Motor neuron (in vitro differentiated cells): ENCODE results near the gene OPCML. TPM values are rescaled to one million over a fixed set of nuclear protein-coding genes. Genes with fewer than 3 reads are reported as not detected.

ENCODE experiments used
- ATAC-seq, 8 experiments: fragments of 200-7000 bp; cut with Tn5 transposase; replicated peaks in 6 of 8; 2 replicates each; pipeline ENCODE4 v1.8.0; 2021; ENCODE audit warnings: mild to moderate bottlenecking in 8 of 8, moderate library complexity in 8 of 8
- H3K27ac ChIP-seq, 2 donors: fragments of 250-450 bp; sonication (Bioruptor Pico); 2 replicates each; pipeline ENCODE4 v1.9.0; 2021; ENCODE audit warnings: antibody characterized with exemption in 2 of 2, mild to moderate bottlenecking in 2 of 2, moderate library complexity in 1 of 2
- H3K4me1 ChIP-seq, 2 donors: fragments of 250-450 bp; sonication (Bioruptor Pico); replicated peaks in 1 of 2; 2 replicates each; pipeline ENCODE4 v1.6.1; 2021; ENCODE audit warnings: antibody characterized with exemption in 2 of 2, mild to moderate bottlenecking in 2 of 2, moderate library complexity in 1 of 2
- H3K4me3 ChIP-seq, 5 donors: fragments of 250-450 bp; sonication (Bioruptor Pico); 2 replicates each; pipeline ENCODE4 v1.9.0; 2021; ENCODE audit warnings: antibody characterized with exemption in 5 of 5, mild to moderate bottlenecking in 5 of 5, moderate library complexity in 4 of 5
- WGBS, 10 experiments: fragments of 450-650 bp; shearing (Covaris generic); methylation state at CpG; one replicate each; pipeline ENCODE4 v1.0.0; 2022; 5-methylcytosine and 5-hydroxymethylcytosine counted together
- in situ Hi-C, 9 experiments: fragments of 400-800 bp; cut with MboI; loops; one replicate each; pipeline ENCODE4 v1.15.0; 2021; ENCODE audit warnings: low sequenced_read_pairs in 9 of 9, low pct_unique_long_range_greater_than_20kb in 2 of 9; ENCODE audit not compliant: unreplicated experiment in 9 of 9
- total RNA-seq, 8 experiments: library from RNA; unstranded; fragments of 300-600 nt; gene quantifications; 2 replicates each; pipeline versions ENCODE4 v1.2.3 to v1.2.4, GENCODE V29; 2022

OPCML gene
- total RNA-seq, 8 experiments from 2014 or later, result 0.40 to 20.1 (median 7.2) TPM

DNA sequence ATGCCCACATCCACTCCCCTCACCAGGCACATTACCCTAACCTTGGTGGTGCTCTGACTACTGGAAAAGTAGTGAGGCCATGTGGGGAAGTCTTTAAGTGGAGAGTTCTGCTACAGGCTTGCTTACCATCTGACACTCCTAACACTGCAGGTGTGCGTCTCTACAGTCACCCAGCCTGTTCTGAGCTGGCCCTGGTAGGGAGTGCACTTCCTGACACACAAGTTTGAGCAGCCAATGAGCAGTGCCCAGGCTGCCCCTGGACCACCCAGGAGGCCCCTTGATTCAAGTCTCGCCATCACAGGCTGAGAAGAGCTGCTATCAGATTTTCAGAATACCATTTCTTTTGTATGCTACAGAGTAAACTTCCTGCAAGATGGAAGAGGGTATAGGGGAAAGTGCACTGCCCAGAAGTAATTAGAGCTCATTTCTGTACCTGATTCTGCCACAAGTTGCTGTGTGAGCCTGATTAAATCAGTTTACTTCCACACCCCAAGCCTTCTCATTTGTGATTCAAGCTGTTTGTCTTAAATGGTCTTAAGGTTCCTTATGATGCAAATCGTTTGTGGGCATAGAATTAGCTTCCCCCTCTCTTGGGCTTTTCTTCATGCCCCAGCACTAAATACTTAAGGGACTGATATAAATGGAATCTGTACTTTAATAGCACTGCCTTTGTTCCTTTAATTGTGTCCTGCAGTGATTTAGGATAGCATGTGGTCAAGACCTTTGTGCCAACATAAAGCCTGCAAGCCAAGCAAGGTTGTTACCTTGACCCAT lies 22.2 kb downstream of the OPCML start:
- 0 to 8% (median 0%) methylated on average over 1 to 2 of the region's 3 CpGs; no CpG with 5 or more reads in 3 of the 10 experiments for WGBS, 10 experiments
- peak in 3 of 8 experiments; percentile 13 to 19 (median 15) for ATAC-seq
- Histone ChIP-seq H3K4me3 (no peak overlapping the region), H3K4me1 (peaks cover 17 to 28% of the 10 kb centered on the region in 2 donors), H3K27ac (no peak overlapping the region)
- in situ Hi-C loops, result loop anchor here in 1 of 9 experiments (25.0 kb wide), 1 partner anchor 98 kb away; no protein-coding TSS in a partner anchor

DNA sequence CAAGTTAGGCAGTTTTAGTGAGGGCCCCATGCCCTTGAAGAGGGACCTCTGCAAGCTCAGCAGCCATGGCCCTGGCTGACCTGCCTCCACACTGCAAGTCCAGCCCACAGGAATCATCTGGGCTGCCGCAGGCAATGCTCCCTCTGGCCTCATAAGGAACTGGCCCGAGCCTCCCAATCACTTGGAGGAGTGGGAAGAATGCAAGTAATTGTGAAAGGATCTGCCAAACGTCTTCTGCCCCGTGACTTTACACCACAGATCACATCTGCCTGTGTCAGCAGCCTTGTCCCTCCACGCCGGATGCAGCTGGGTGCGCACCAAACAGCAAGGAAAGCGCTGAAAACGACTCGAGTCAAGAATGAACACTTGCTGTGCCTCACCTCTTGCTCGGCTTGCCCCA lies 23.8 kb downstream of the OPCML start:
- peak in 2 of 8 experiments; percentile 35 to 38 for ATAC-seq
- WGBS, 10 experiments, result 7 to 100% (median 92%) methylated on average over 1 to 9 of the region's 11 CpGs; no CpG with 5 or more reads in 2 of the 10 experiments
- in situ Hi-C loops, result loop anchor here in 1 of 9 experiments (25.0 kb wide), 1 partner anchor 96 kb away; no protein-coding TSS in a partner anchor

DNA sequence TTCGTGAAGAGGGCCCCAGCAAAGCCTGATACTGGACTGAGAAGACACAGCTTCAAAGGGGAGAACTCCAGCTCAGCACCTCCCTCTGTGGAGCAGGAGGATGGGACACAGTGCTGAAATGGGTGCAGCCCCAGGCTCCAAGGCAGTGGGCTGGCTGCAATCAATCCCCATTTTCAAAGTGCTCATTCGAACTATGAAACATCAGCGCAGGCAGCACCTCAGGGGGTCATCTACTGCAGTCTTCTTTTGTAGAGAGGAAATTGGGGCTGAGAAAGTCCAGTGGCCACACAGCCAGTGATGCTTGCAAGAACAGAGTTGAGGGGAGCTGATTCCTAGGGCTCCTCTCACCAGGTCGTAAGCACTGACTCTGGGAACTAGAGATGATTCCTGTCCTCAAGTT lies 25.1 kb downstream of the OPCML start:
- 20 to 80% (median 45%) methylated on average over 1 to 3 of the region's 4 CpGs; no CpG with 5 or more reads in 4 of the 10 experiments for WGBS, 10 experiments
- in situ Hi-C loops, result loop anchor here in 1 of 9 experiments (25.0 kb wide), 1 partner anchor 95 kb away; no protein-coding TSS in a partner anchor
- ATAC-seq, result no peak
- Histone ChIP-seq H3K4me1 (peaks cover 38 to 49% of the 10 kb centered on the region in 2 donors), H3K27ac (no peak overlapping the region), H3K4me3 (no peak overlapping the region)

More for the DNA sequence above, 23.8 kb downstream of the OPCML start:
- H3K4me3 ChIP-seq, result no peak overlapping the region
- peaks cover 30 to 38% of the 10 kb centered on the region in 2 donors for H3K4me1 ChIP-seq
- H3K27ac ChIP-seq, result no peak overlapping the region

DNA sequence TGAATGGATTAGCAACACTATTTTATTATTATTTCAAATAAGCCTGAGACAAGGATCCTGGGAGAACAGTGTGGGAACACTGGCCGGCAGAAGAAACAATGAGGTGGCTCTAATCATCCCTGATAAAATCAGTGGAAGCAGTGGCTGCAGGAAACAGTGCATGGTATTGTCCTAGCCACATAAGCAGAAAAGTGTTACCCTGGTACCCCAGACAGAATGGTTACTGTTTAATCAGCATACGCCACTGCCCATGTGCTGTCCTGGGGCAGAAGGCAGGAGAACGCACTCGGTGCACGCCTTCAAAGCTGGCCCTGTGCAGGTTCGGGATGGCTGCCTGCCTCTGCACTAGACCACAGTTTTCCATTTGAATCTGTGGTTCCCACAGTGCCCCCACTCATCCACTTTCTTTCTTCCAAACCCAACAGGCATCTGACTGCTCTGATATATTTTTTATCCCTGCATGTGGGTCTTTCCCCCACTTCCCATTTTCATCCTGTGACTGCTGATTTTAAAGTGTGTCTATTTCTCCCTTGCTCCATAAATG lies 25.7 kb downstream of the OPCML start:
- ATAC-seq, result peak in 4 of 8 experiments; percentile 10 to 44 (median 13)
- peaks cover 44 to 54% of the 10 kb centered on the region in 2 donors for H3K4me1 ChIP-seq
- no peak overlapping the region for H3K27ac ChIP-seq
- 24 to 89% (median 80%) methylated on average over 1 to 5 of the region's 6 CpGs; no CpG with 5 or more reads in 5 of the 10 experiments for WGBS, 10 experiments
- in situ Hi-C loops, result loop anchor here in 1 of 9 experiments (25.0 kb wide), 1 partner anchor 94 kb away; no protein-coding TSS in a partner anchor
- no peak overlapping the region for H3K4me3 ChIP-seq

DNA sequence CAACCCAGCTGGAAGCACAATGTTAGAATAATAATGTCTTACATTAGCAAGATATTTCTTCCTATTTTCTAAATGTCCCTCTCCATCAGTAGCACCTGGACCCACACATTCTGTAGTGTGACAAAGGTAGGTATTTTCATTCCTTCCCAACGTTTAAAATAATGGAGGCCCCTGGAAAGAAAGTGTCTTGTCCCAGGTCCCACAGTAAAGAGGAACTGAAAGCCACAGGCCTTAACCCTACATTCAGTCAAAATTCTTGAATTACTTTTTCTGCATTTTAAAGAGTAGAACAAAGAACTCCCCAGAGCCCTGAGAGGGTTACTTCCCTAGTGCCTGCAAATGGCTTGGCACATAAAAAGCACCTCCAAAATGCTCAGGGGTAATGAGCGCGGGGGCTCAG lies 26.3 kb downstream of the OPCML start:
- 0 to 100% (median 38%) methylated on average over 1 to 3 of the region's 3 CpGs; no CpG with 5 or more reads in 3 of the 10 experiments for WGBS, 10 experiments
- in situ Hi-C loops, result loop anchor here in 1 of 9 experiments (25.0 kb wide), 1 partner anchor 94 kb away; no protein-coding TSS in a partner anchor
- no peak for ATAC-seq

DNA sequence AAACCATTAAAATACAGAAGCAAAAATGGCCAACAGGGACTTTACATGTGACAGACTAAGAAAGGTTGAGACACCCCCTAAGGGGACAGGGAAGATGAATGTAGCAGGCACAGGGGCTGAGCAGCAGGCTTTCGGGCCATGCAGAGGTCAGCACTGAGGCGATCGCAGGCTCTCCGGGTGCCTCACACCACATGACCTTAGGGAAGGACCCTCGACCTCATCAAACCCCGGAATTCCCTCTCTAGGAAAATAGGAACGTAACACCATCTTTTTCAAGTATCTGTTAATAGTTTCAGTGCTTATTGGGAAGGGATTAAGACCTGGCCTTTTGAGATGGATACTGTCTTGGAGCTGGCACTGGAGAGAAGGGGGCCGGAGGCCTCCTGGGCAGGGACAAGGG lies 27.4 kb downstream of the OPCML start:
- in situ Hi-C loops, result loop anchor here in 1 of 9 experiments (25.0 kb wide), 1 partner anchor 93 kb away; no protein-coding TSS in a partner anchor
- H3K4me1 ChIP-seq, result peaks cover 47 to 59% of the 10 kb centered on the region in 2 donors
- H3K27ac ChIP-seq, result no peak overlapping the region
- H3K4me3 ChIP-seq, result no peak overlapping the region
- 0 to 90% (median 49%) methylated on average over 2 to 7 of the region's 8 CpGs; no CpG with 5 or more reads in 3 of the 10 experiments for WGBS, 10 experiments
- ATAC-seq, result no peak

More for the DNA sequence above, 26.3 kb downstream of the OPCML start:
- Histone ChIP-seq H3K4me1 (peaks cover 48 to 60% of the 10 kb centered on the region in 2 donors), H3K4me3 (no peak overlapping the region), H3K27ac (no peak overlapping the region)

DNA sequence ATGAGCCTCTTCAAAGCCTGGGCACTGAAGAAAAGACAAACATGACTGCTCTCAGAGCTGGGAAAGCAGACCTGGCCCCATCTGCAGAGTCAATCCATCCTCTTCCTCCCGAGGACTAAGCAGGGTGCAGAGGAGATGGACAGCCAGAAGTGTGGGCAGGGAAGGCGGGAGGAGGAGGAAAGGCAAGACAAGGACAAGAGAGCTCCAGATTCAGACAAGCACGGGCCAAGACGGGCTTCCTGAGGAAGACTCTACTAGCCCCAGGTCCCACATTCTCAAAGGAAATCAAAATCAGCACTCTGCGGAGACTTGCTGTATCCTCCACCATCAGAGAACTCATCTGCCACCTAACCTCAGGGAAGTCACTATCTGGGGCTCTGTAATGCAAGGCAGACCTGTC lies 28.5 kb downstream of the OPCML start:
- WGBS, 10 experiments, result 30 to 100% (median 84%) methylated on average over 1 to 4 of the region's 5 CpGs; no CpG with 5 or more reads in 4 of the 10 experiments
- Histone ChIP-seq H3K27ac (no peak overlapping the region), H3K4me3 (no peak overlapping the region), H3K4me1 (peaks cover 46 to 61% of the 10 kb centered on the region in 2 donors)
- in situ Hi-C loops, result loop anchor here in 1 of 9 experiments (25.0 kb wide), 1 partner anchor 91 kb away; no protein-coding TSS in a partner anchor
- no peak for ATAC-seq

DNA sequence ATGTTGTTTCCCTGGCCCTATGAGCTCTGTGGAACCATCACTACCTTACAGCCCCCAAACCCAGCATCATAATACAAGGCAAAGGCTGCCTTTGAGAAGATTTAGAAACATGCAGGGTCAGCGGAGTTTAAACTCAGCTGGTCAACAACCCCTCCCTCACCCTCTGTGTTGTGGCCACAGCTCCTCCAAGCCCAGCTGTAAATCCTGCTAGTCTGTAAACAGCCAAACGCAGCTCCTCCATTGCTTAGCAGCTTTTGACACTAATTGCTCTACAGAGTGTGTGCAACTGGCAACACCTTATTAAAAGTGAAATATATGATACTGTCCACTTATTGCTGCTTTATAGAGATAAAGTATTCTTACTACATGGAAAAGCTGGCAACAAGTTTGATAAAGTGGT lies 29.1 kb downstream of the OPCML start:
- peak in 5 of 8 experiments; percentile 69 to 90 (median 73) for ATAC-seq
- H3K4me3 ChIP-seq, result no peak overlapping the region
- H3K4me1 ChIP-seq, result peaks cover 51 to 66% of the 10 kb centered on the region in 2 donors
- 0 to 83% (median 14%) methylated on average over 1 to 2 of the region's 2 CpGs; no CpG with 5 or more reads in 3 of the 10 experiments for WGBS, 10 experiments
- in situ Hi-C loops, result loop anchor here in 1 of 9 experiments (25.0 kb wide), 1 partner anchor 91 kb away; no protein-coding TSS in a partner anchor
- H3K27ac ChIP-seq, result no peak overlapping the region

DNA sequence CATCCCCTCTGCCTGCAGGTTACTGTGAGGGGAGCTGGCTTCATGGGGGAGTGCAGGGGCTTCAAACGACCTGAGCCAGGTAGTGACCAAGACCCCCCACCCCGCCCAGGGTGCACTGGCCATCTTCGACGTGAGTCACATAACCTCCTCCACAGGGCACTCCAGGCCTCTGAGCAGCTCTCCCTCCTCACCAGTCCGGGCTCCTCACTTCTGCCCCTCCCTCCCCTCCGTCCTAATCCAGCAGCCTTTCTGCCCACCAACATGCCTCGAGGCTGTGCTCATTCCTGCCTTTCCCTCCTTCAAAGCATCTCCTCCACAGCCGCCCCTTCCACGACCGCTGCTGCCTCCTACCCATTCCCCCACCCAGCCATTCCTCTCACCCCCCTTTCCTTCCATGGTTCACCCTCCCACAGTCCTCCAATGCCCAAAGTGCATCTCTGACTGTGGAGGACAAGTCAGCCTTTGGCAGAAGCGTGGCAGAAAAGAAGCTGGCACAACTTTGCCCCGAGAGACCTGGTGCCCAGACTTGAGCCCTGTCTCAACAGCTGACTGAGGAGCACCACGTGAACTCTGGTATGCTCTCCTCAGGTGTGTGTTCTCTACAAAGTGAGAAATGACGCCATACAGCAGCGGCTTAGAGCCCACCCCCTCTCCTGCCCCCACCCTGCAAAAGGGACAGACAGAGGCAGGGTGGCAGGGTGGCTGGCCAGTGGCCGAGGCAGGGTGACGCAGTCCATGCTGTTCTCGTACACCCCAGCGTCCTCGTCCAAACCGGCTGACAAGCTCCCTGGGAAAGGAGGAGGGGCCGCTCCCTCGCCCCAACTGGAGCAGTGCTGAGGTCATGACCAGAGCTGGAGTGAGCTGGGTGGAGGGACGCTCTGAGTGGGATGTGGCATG lies 30.4 kb downstream of the OPCML start:
- WGBS, 10 experiments, result 26 to 80% (median 58%) methylated on average over 1 to 9 of the region's 24 CpGs; no CpG with 5 or more reads in 5 of the 10 experiments
- peak in 6 of 8 experiments; percentile 40 to 78 (median 68) for ATAC-seq
- in situ Hi-C loops, result loop anchor here in 1 of 9 experiments (25.0 kb wide), 1 partner anchor 90 kb away; no protein-coding TSS in a partner anchor
- no peak overlapping the region for H3K4me3 ChIP-seq
- no peak overlapping the region for H3K27ac ChIP-seq
- peaks cover 62 to 79% of the 10 kb centered on the region in 2 donors for H3K4me1 ChIP-seq

DNA sequence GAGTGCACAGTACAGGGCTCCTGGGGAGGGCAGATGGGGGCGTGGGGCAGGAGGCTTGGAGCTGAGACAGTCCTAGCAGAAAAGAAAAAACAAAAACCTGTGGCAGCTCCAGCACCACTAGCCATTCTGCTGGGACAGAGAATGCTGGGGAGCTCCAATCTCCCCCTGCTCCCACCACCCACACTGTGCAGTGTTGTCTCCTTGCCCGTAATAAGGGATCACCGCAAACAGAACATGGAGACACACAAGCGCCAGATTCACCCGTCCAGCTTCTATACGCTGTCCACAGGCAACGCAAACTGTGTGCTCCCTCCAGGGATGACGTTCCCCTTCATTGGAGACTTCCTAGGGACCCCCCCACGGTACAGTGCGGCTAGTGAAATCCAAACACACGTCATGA lies 31.4 kb downstream of the OPCML start:
- Histone ChIP-seq H3K4me1 (peaks cover 62 to 71% of the 10 kb centered on the region in 2 donors), H3K4me3 (no peak overlapping the region), H3K27ac (no peak overlapping the region)
- 8 to 100% (median 75%) methylated on average over 1 to 10 of the region's 11 CpGs; no CpG with 5 or more reads in 2 of the 10 experiments for WGBS, 10 experiments
- ATAC-seq, result no peak
- in situ Hi-C loops, result loop anchor here in 1 of 9 experiments (25.0 kb wide), 1 partner anchor 89 kb away; no protein-coding TSS in a partner anchor

DNA sequence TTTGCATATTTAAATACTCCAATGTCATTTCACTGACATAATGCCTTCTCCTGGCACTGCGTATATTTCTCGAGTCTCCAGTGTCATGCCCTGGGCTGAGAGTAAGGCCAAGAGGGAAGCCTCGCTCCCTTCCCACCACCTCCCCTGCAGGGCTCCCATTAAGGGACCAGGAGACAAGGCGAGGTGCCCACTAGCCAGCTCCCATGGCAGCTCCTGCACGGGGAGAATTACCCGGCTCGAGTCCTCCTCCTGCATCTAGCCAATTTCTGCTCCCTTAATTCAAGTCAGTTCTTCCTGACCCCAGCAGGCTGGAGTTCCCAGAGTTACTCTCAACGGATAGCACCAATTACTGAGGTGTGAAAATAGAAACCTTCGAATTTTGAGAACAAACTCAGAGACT lies 31.9 kb downstream of the OPCML start:
- in situ Hi-C loops, result loop anchor here in 1 of 9 experiments (25.0 kb wide), 1 partner anchor 88 kb away; no protein-coding TSS in a partner anchor
- 0 to 90% (median 23%) methylated on average over 2 to 6 of the region's 9 CpGs; no CpG with 5 or more reads in 6 of the 10 experiments for WGBS, 10 experiments
- Histone ChIP-seq H3K4me1 (peaks cover 62 to 71% of the 10 kb centered on the region in 2 donors), H3K27ac (no peak overlapping the region), H3K4me3 (no peak overlapping the region)
- ATAC-seq, result no peak

DNA sequence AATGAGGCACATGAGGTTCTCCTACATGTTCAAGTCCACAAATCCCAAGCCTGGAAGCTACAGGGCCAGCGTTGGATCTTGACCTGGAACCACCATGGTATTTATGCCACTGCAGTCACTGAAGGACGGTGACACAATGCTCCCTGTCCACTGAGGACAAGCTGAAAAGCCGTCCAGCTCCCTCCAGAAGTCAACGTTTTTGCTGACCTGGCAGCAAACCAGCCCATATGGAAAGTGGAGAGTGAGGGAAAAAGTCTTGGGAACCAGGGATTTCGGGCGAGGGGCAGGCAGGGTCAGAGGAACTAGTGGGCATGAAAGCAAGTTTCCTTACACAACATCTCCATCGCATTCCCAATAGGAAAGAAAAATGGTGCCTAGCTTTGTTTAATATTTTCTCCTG lies 33.3 kb downstream of the OPCML start:
- in situ Hi-C loops, result no loop called here
- H3K4me1 ChIP-seq, result peaks cover 49 to 58% of the 10 kb centered on the region in 2 donors
- H3K4me3 ChIP-seq, result no peak overlapping the region
- 0 to 100% (median 83%) methylated on average over 2 to 6 of the region's 7 CpGs; no CpG with 5 or more reads in 3 of the 10 experiments for WGBS, 10 experiments
- ATAC-seq, result no peak
- H3K27ac ChIP-seq, result no peak overlapping the region
